Activated CD8-positive, alpha-beta memory T cell treated with anti-CD3 and anti-CD28 coated beads, Interleukin-2, amount 10 ng/mL, durations not matched to agents 7 days and 5 days (primary cell): ENCODE data around the gene SLC9C1. TPM values are rescaled to one million over a fixed set of nuclear protein-coding genes. Genes with fewer than 3 reads are reported as not detected.
"Not testable (repeated sequence)": the region's sequence is repeated elsewhere in the genome, so short reads cannot be mapped to it uniquely, and the experiment has no call there.

ENCODE experiments used
- ATAC-seq: fragments of 150-1000 bp; cut with Tn5 transposase; one replicate; pipeline ENCODE4 v1.10.0; 2021; ENCODE audit warnings: moderate library complexity
- CTCF ChIA-PET: fragments of 350-600 bp; sonication (Branson Sonifier 250); formaldehyde crosslinking; loops from one replicate; lab custom pipeline; 2021; ENCODE audit warnings: antibody characterized with exemption; lab: Charles Lee
- DNase-seq: peaks from one replicate; pipeline ENCODE4 v3.0.0-alpha.2; 2020
- H3K27ac Mint-ChIP-seq: one replicate; pipeline ENCODE4 v1.8.0; 2021; ENCODE audit warnings: mild to moderate bottlenecking, mixed read lengths
- H3K27me3 Mint-ChIP-seq: one replicate; pipeline ENCODE4 v1.8.0; 2021; ENCODE audit warnings: mixed read lengths
- H3K36me3 Mint-ChIP-seq: one replicate; pipeline ENCODE4 v1.8.0; 2021; ENCODE audit warnings: mild to moderate bottlenecking, mixed read lengths
- H3K4me1 Mint-ChIP-seq: one replicate; pipeline ENCODE4 v1.8.0; 2021; ENCODE audit warnings: mixed read lengths
- H3K4me3 Mint-ChIP-seq: one replicate; pipeline ENCODE4 v1.8.0; 2021; ENCODE audit warnings: mild to moderate bottlenecking, moderate library complexity, mixed read lengths
- H3K9me3 Mint-ChIP-seq: one replicate; pipeline ENCODE4 v1.8.0; 2022; ENCODE audit warnings: low read depth, mixed read lengths
- total RNA-seq, 2 experiments: library from RNA; stranded (reverse); gene quantifications; one replicate each; pipeline ENCODE4 v1.2.3, GENCODE V29; 2021

The SLC9C1 gene
- total RNA-seq, 2 experiments from 2014 or later, result 0.28 TPM; not detected in 1

- CTCF ChIA-PET, result no interaction called here
- Mint-ChIP-seq H3K4me3 (no peak overlapping the region), H3K36me3 (peaks cover 2% of the 10 kb centered on the region), H3K9me3 (peaks cover 3% of the 10 kb centered on the region), H3K27me3 (peaks cover 18% of the 10 kb centered on the region), H3K27ac (no peak overlapping the region), H3K4me1 (no peaks in the 10 kb centered on the region)
- no peak for DNase-seq
- ATAC-seq, result no peak
These were observed 62.3 kb downstream of the SLC9C1 start for GRCh38 chr3:112231727-112232126.

GRCh38 chr3:112230033-112230432 lies 64.0 kb downstream of the SLC9C1 start:
- H3K4me3 Mint-ChIP-seq, result no peak overlapping the region
- H3K36me3 Mint-ChIP-seq, result peaks cover 3% of the 10 kb centered on the region
- no peak for ATAC-seq
- H3K9me3 Mint-ChIP-seq, result peaks cover 10% of the 10 kb centered on the region
- no peaks in the 10 kb centered on the region for H3K4me1 Mint-ChIP-seq
- CTCF ChIA-PET, result no interaction called here
- H3K27ac Mint-ChIP-seq, result no peak overlapping the region
- no peak for DNase-seq
- H3K27me3 Mint-ChIP-seq, result peaks cover 19% of the 10 kb centered on the region

- ATAC-seq (no peak), DNase-seq (no peak)
- H3K27me3 Mint-ChIP-seq, result peaks cover 19% of the 10 kb centered on the region
- H3K36me3 Mint-ChIP-seq, result peaks cover 4% of the 10 kb centered on the region
- no peak overlapping the region for H3K27ac Mint-ChIP-seq
- H3K4me1 Mint-ChIP-seq, result no peaks in the 10 kb centered on the region
- no peak overlapping the region for H3K4me3 Mint-ChIP-seq
- H3K9me3 Mint-ChIP-seq, result peaks cover 10% of the 10 kb centered on the region
- CTCF ChIA-PET, result no interaction called here
These were observed 65.2 kb downstream of the SLC9C1 start for GRCh38 chr3:112228786-112229185.

GRCh38 chr3:112200317-112200666 lies 93.7 kb downstream of the SLC9C1 start:
- CTCF ChIA-PET, result no interaction called here
- no peak overlapping the region for H3K27ac Mint-ChIP-seq
- H3K4me3 Mint-ChIP-seq, result no peak overlapping the region
- DNase-seq (no peak), ATAC-seq (no peak)
- peaks cover 2% of the 10 kb centered on the region for H3K36me3 Mint-ChIP-seq
- H3K4me1 Mint-ChIP-seq, result no peaks in the 10 kb centered on the region
- peaks cover 6% of the 10 kb centered on the region for H3K27me3 Mint-ChIP-seq
- H3K9me3 Mint-ChIP-seq, result no peaks in the 10 kb centered on the region

- DNase-seq, result no peak
- CTCF ChIA-PET, result no interaction called here
These were observed 94.2 kb downstream of the SLC9C1 start for GRCh38 chr3:112199622-112200316.

GRCh38 chr3:112197131-112197530 lies 96.9 kb downstream of the SLC9C1 start:
- no peak overlapping the region for H3K27ac Mint-ChIP-seq
- H3K9me3 Mint-ChIP-seq, result peaks cover 8% of the 10 kb centered on the region
- no peak for DNase-seq
- ATAC-seq, result no peak
- CTCF ChIA-PET, result no interaction called here
- no peak overlapping the region for H3K4me3 Mint-ChIP-seq
- peaks cover 4% of the 10 kb centered on the region for H3K27me3 Mint-ChIP-seq
- H3K36me3 Mint-ChIP-seq, result peaks cover 2% of the 10 kb centered on the region
- H3K4me1 Mint-ChIP-seq, result no peaks in the 10 kb centered on the region

More at GRCh38 chr3:112199622-112200316, 94.2 kb downstream of the SLC9C1 start:
- Mint-ChIP-seq H3K4me1 (no peaks in the 10 kb centered on the region), H3K27ac (no peak overlapping the region), H3K36me3 (peaks cover 2% of the 10 kb centered on the region), H3K4me3 (no peak overlapping the region), H3K27me3 (peaks cover 6% of the 10 kb centered on the region), H3K9me3 (no peaks in the 10 kb centered on the region)
- ATAC-seq, result no peak

- H3K4me1 Mint-ChIP-seq, result no peaks in the 10 kb centered on the region
- H3K27ac Mint-ChIP-seq, result no peak overlapping the region
- DNase-seq (no peak), ATAC-seq (no peak)
- peaks cover 3% of the 10 kb centered on the region for H3K36me3 Mint-ChIP-seq
- H3K27me3 Mint-ChIP-seq, result peaks cover 15% of the 10 kb centered on the region
- CTCF ChIA-PET, result interaction anchor here (0.8 kb wide), 1 partner anchor 8 kb away, joined by 3 read pairs; no protein-coding TSS in a partner anchor
- H3K9me3 Mint-ChIP-seq, result peaks cover 5% of the 10 kb centered on the region
- H3K4me3 Mint-ChIP-seq, result no peak overlapping the region
These were observed 106.7 kb downstream of the SLC9C1 start for GRCh38 chr3:112187300-112187699.

GRCh38 chr3:112185423-112186035 lies 108.5 kb downstream of the SLC9C1 start:
- H3K4me3 Mint-ChIP-seq, DNase-seq, H3K9me3 Mint-ChIP-seq, CTCF ChIA-PET, H3K27ac Mint-ChIP-seq, H3K4me1 Mint-ChIP-seq, H3K36me3 Mint-ChIP-seq: not testable (repeated sequence)
- H3K27me3 Mint-ChIP-seq, result peaks cover 15% of the 10 kb centered on the region
- ATAC-seq, result peak; percentile 30

- H3K27ac Mint-ChIP-seq, result no peak overlapping the region
- H3K36me3 Mint-ChIP-seq, result no peaks in the 10 kb centered on the region
- CTCF ChIA-PET, result no interaction called here
- H3K27me3 Mint-ChIP-seq, result peaks cover 5% of the 10 kb centered on the region
- ATAC-seq, result no peak
- H3K9me3 Mint-ChIP-seq, result no peaks in the 10 kb centered on the region
- no peaks in the 10 kb centered on the region for H3K4me1 Mint-ChIP-seq
- DNase-seq, result no peak
- no peak overlapping the region for H3K4me3 Mint-ChIP-seq
These were observed 118.4 kb downstream of the SLC9C1 start for GRCh38 chr3:112175646-112176045.

- CTCF ChIA-PET, result no interaction called here
- H3K4me1 Mint-ChIP-seq, result no peaks in the 10 kb centered on the region
- no peak overlapping the region for H3K27ac Mint-ChIP-seq
- no peak for ATAC-seq
- no peak overlapping the region for H3K4me3 Mint-ChIP-seq
- H3K9me3 Mint-ChIP-seq, result no peaks in the 10 kb centered on the region
- no peak for DNase-seq
- H3K36me3 Mint-ChIP-seq, result no peaks in the 10 kb centered on the region
- H3K27me3 Mint-ChIP-seq, result peaks cover 5% of the 10 kb centered on the region
These were observed 119.0 kb downstream of the SLC9C1 start for GRCh38 chr3:112175037-112175436.

- H3K4me3 Mint-ChIP-seq, result no peak overlapping the region
- CTCF ChIA-PET, result no interaction called here
- no peak overlapping the region for H3K27ac Mint-ChIP-seq
- no peaks in the 10 kb centered on the region for H3K4me1 Mint-ChIP-seq
- no peak for ATAC-seq
- no peak for DNase-seq
- peaks cover 2% of the 10 kb centered on the region for H3K9me3 Mint-ChIP-seq
- peaks cover 1% of the 10 kb centered on the region for H3K36me3 Mint-ChIP-seq
- H3K27me3 Mint-ChIP-seq, result peaks cover 2% of the 10 kb centered on the region
These were observed 122.9 kb downstream of the SLC9C1 start for GRCh38 chr3:112171144-112171543.

GRCh38 chr3:112170046-112170445 lies 124.0 kb downstream of the SLC9C1 start:
- H3K9me3 Mint-ChIP-seq, result peaks cover 3% of the 10 kb centered on the region
- no peaks in the 10 kb centered on the region for H3K4me1 Mint-ChIP-seq
- CTCF ChIA-PET, result no interaction called here
- H3K27ac Mint-ChIP-seq, result no peak overlapping the region
- ATAC-seq (no peak), DNase-seq (no peak)
- no peak overlapping the region for H3K4me3 Mint-ChIP-seq
- peaks cover 1% of the 10 kb centered on the region for H3K36me3 Mint-ChIP-seq
- peaks cover 2% of the 10 kb centered on the region for H3K27me3 Mint-ChIP-seq

GRCh38 chr3:112167758-112168157 lies 126.3 kb downstream of the SLC9C1 start:
- H3K4me1 Mint-ChIP-seq, result no peaks in the 10 kb centered on the region
- CTCF ChIA-PET, result no interaction called here
- no peak overlapping the region for H3K4me3 Mint-ChIP-seq
- ATAC-seq (no peak), DNase-seq (no peak)
- H3K9me3 Mint-ChIP-seq, result peaks cover 3% of the 10 kb centered on the region
- H3K27me3 Mint-ChIP-seq, result peaks cover 2% of the 10 kb centered on the region
- H3K27ac Mint-ChIP-seq, result no peak overlapping the region
- peaks cover 1% of the 10 kb centered on the region for H3K36me3 Mint-ChIP-seq

GRCh38 chr3:112149136-112149535 lies 144.9 kb downstream of the SLC9C1 start:
- Mint-ChIP-seq H3K27me3 (no peaks in the 10 kb centered on the region), H3K4me3 (no peak overlapping the region), H3K4me1 (no peaks in the 10 kb centered on the region), H3K9me3 (peaks cover 11% of the 10 kb centered on the region), H3K36me3 (peaks cover 16% of the 10 kb centered on the region), H3K27ac (no peak overlapping the region)
- DNase-seq (no peak), ATAC-seq (no peak)
- CTCF ChIA-PET, result no interaction called here
